ENCODE data around the gene MYOM1.
"Not testable (repeated sequence)": the region's sequence is repeated elsewhere in the genome, so short reads cannot be mapped to it uniquely, and the experiment has no call there.

The MYOM1 gene

GRCh38 chr18:3217948-3218647 is 1.7 kb downstream of the MYOM1 start:
- no peaks in the 10 kb centered on the region for H3K9me3 Mint-ChIP-seq

GRCh38 chr18:3216987-3217386 is 2.8 kb downstream of the MYOM1 start:
- no peak overlapping the region for H3K4me3 Mint-ChIP-seq
- ATAC-seq (replicated peaks) = no peak
- no peak for DNase-seq
- H3K27ac Mint-ChIP-seq = no peak overlapping the region
- no peaks in the 10 kb centered on the region for H3K9me3 Mint-ChIP-seq
- H3K27me3 Mint-ChIP-seq = no peaks in the 10 kb centered on the region
- peaks cover 5 to 6% of the 10 kb centered on the region in 2 donors for H3K36me3 Mint-ChIP-seq
- H3K4me1 Mint-ChIP-seq = peaks cover 4 to 8% of the 10 kb centered on the region in 2 donors

More at GRCh38 chr18:3217948-3218647, 1.7 kb downstream of the MYOM1 start:
- no peak for ATAC-seq (replicated peaks)
- Mint-ChIP-seq H3K27ac (no peak overlapping the region), H3K36me3 (peaks cover 5 to 6% of the 10 kb centered on the region in 2 donors), H3K4me3 (no peak overlapping the region), H3K27me3 (no peaks in the 10 kb centered on the region), H3K4me1 (peaks cover 4 to 8% of the 10 kb centered on the region in 2 donors)
- DNase-seq = no peak

DNA sequence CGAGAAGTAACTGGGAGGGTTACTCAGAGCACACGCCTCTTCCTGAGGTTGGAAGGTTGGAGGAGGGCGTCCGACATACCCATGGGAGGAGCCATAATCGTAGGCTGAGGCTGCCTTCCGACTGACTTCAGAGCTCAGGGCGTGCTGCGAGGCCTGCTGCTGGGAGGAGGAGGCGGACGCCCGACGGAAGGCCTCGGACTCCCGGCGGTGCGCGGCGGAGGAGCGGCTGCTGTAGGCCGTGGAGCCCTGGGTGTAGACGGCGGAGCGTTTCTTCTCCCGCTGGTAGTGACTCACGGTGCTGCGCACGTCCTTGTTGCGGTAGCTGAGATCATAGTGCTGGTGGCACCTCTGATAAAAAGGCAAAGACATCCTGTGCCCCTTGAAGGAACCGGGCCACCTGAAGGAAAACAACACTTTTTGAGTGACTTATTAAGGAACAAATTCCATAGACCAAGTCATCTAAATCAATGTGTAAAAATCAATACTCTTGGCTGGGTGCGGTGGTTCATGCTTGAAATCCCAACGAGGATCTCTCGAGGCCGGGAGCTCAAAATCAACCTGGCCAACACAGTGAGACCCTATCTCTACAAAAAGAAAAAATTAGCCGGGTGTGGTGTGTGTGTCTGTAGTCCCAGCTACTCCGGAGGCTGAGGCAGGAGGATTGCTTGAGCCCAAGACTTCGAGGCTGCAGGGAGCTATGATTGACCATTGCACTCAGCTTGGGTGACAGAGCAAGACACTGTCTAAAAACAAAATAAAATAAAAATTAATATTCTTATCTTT is 4.7 kb downstream of the MYOM1 start:
- DNase-seq = no peak
- no peak overlapping the region for H3K27ac Mint-ChIP-seq
- peaks cover 6 to 7% of the 10 kb centered on the region in 2 donors for H3K4me1 Mint-ChIP-seq
- no peaks in the 10 kb centered on the region for H3K27me3 Mint-ChIP-seq
- H3K4me3 Mint-ChIP-seq = no peak overlapping the region
- no peak for ATAC-seq (replicated peaks)
- peaks cover 6 to 7% of the 10 kb centered on the region in 2 donors for H3K36me3 Mint-ChIP-seq
- no peaks in the 10 kb centered on the region for H3K9me3 Mint-ChIP-seq

- Mint-ChIP-seq H3K9me3 (no peaks in the 10 kb centered on the region), H3K4me1 (peaks cover 0 to 5% of the 10 kb centered on the region in 2 donors), H3K4me3 (no peak overlapping the region), H3K27me3 (no peaks in the 10 kb centered on the region), H3K27ac (no peak overlapping the region), H3K36me3 (peaks cover 9% of the 10 kb centered on the region in 2 donors)
- ATAC-seq (replicated peaks) = peak; percentile 45 to 54
- no peak for DNase-seq
These were observed 6.3 kb downstream of the MYOM1 start for GRCh38 chr18:3213300-3214059.

DNA sequence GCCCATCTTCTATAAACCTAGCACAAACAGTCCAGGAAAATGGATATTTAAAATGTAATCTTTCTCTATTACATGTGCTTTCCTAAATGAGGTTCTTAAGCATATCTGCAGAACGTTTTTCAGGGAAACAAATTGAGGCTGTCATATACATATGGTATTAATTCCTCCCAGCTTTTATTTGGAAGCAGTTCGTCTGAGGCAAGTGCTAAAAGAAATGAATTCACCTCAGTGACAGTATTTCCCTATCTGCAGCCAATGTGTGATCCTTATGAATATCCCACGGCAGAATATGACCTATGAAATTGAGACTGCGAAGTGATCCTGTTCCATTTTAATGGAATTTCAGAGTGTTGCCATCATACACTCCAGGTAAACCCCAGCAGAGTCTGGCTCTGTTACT is 7.1 kb downstream of the MYOM1 start:
- H3K4me1 Mint-ChIP-seq = peaks cover 0 to 5% of the 10 kb centered on the region in 2 donors
- no peak overlapping the region for H3K27ac Mint-ChIP-seq
- H3K4me3 Mint-ChIP-seq = no peak overlapping the region
- H3K36me3 Mint-ChIP-seq = peaks cover 9% of the 10 kb centered on the region in 2 donors
- no peak for DNase-seq
- no peaks in the 10 kb centered on the region for H3K27me3 Mint-ChIP-seq
- ATAC-seq (replicated peaks) = no peak
- no peaks in the 10 kb centered on the region for H3K9me3 Mint-ChIP-seq

- DNase-seq = no peak
- peaks cover 0 to 4% of the 10 kb centered on the region in 2 donors for H3K9me3 Mint-ChIP-seq
These were observed 8.4 kb downstream of the MYOM1 start for GRCh38 chr18:3211236-3211992.

GRCh38 chr18:3209859-3210569 is 9.8 kb downstream of the MYOM1 start:
- Mint-ChIP-seq H3K4me1 (peaks cover 0 to 5% of the 10 kb centered on the region in 2 donors), H3K27me3 (no peaks in the 10 kb centered on the region), H3K36me3 (peaks cover 13 to 19% of the 10 kb centered on the region in 2 donors), H3K4me3 (no peak overlapping the region), H3K27ac (no peak overlapping the region), H3K9me3 (peaks cover 3 to 5% of the 10 kb centered on the region in 2 donors)
- ATAC-seq (replicated peaks) = peak; percentile 57 to 88
- DNase-seq = no peak

More at GRCh38 chr18:3211236-3211992, 8.4 kb downstream of the MYOM1 start:
- Mint-ChIP-seq H3K27ac (no peak overlapping the region), H3K4me1 (peaks cover 0 to 5% of the 10 kb centered on the region in 2 donors), H3K36me3 (peaks cover 9 to 12% of the 10 kb centered on the region in 2 donors), H3K27me3 (no peaks in the 10 kb centered on the region), H3K4me3 (no peak overlapping the region)
- no peak for ATAC-seq (replicated peaks)

DNA sequence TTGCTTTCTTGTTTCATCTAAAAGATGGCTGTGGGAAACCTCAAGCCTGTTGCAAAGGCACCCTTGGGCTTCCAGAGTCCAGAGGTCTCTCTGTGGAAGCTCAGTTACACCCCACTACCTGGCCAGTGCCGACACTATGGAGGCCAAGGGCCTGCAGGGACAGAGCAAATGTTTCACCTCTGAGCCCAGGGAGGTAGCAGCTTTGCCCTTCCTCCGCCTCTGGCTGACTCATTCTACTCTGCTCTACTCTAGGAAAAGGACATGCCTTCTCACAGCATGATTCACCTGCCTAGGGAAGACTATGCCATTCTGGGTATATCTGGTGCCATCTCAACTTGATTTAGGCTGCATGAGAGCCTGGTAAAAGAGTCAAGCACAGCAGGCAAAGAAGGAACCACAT is 12.2 kb downstream of the MYOM1 start:
- peaks cover 7 to 16% of the 10 kb centered on the region in 2 donors for H3K9me3 Mint-ChIP-seq
- H3K4me1 Mint-ChIP-seq = peaks cover 0 to 5% of the 10 kb centered on the region in 2 donors
- no peak overlapping the region for H3K27ac Mint-ChIP-seq
- no peaks in the 10 kb centered on the region for H3K27me3 Mint-ChIP-seq
- peaks cover 16 to 24% of the 10 kb centered on the region in 2 donors for H3K36me3 Mint-ChIP-seq
- DNase-seq (no peak), ATAC-seq (replicated peaks) (no peak)
- H3K4me3 Mint-ChIP-seq = no peak overlapping the region

GRCh38 chr18:3205239-3205638 is 14.5 kb downstream of the MYOM1 start:
- Mint-ChIP-seq H3K4me3 (no peak overlapping the region), H3K9me3 (peaks cover 7 to 16% of the 10 kb centered on the region in 2 donors), H3K27me3 (no peaks in the 10 kb centered on the region), H3K36me3 (peaks cover 17 to 24% of the 10 kb centered on the region in 2 donors), H3K27ac (no peak overlapping the region), H3K4me1 (peaks cover 0 to 4% of the 10 kb centered on the region in 2 donors)
- DNase-seq = no peak
- ATAC-seq (replicated peaks) = no peak

GRCh38 chr18:3199942-3200645 is 19.7 kb downstream of the MYOM1 start:
- Mint-ChIP-seq H3K4me3 (no peak overlapping the region), H3K9me3 (peaks cover 5 to 10% of the 10 kb centered on the region in 2 donors), H3K27me3 (no peaks in the 10 kb centered on the region), H3K4me1 (peaks cover 0 to 5% of the 10 kb centered on the region in 2 donors), H3K27ac (no peak overlapping the region), H3K36me3 (peaks cover 8 to 11% of the 10 kb centered on the region in 2 donors)
- no peak for ATAC-seq (replicated peaks)
- DNase-seq = no peak

DNA sequence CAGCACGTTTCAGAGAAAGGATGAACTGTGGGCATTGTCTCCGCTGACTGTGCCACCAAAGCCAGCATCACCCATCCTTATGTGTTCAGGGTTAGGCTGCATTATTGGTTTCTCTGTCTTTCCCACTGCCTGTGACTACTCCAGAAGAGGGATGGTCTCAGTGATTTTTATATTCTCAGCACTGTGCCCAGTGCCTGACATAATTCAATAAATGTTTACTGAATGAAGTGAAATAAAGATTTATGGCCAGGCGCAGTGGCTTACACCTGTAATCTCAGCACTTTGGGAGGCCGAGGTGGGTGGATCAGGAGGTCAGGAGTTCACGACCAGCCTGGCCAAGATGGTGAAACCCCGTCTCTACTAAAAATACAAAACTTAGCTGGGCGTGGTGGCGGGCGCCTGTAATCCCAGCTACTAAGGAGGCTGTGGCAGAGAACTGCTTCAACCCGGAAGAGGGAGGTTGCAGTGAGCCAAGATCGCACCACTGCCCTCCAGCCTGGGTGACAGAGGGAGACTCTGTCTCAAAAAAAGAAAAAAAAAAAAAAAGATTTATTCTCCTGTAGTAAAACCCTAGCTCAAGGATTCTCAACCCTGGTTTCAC is 21.4 kb downstream of the MYOM1 start:
- ATAC-seq (replicated peaks); DNase-seq; H3K4me3 Mint-ChIP-seq; H3K27me3 Mint-ChIP-seq; H3K36me3 Mint-ChIP-seq; H3K9me3 Mint-ChIP-seq; H3K4me1 Mint-ChIP-seq; H3K27ac Mint-ChIP-seq: not testable (repeated sequence)

DNA sequence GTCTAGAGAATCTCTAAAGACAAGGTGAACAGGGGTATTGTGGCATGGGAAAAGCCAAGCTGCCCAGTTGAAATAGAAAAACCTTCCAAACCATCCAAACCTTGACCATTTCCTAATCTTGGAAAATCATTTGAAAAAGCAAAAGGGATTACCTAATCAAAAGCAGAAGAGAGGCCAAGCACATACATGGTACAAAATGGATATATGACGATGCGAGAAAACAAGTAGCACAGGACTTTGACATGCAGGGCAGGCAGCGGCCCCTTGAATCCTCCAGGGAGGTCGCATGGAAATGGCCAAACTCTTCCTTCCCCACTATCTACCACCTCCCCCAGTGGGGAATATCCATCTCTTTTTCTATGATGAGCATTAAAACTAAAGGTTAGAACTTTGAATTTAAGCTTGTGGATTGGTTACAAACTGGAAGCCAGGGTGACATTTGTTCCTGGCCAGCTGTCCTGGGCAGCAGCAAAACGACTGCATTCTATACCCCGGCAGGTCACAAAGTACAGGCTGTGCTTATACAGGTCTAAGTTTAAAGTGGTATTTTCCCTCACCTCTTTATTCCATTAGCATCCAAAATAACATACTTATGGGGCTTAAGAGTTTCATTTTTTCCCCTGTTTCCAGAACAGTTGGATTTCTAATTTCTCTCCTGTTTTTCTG is 24.7 kb downstream of the MYOM1 start:
- H3K27ac Mint-ChIP-seq = no peak overlapping the region
- H3K4me3 Mint-ChIP-seq = no peak overlapping the region
- H3K27me3 Mint-ChIP-seq = no peaks in the 10 kb centered on the region
- no peaks in the 10 kb centered on the region for H3K9me3 Mint-ChIP-seq
- peaks cover 5 to 18% of the 10 kb centered on the region in 2 donors for H3K4me1 Mint-ChIP-seq
- ATAC-seq (replicated peaks) = no peak
- peaks cover 0 to 4% of the 10 kb centered on the region in 2 donors for H3K36me3 Mint-ChIP-seq
- no peak for DNase-seq
